K562 (cell line): ENCODE data around the gene NINL. TPM values are rescaled to one million over a fixed set of nuclear protein-coding genes. Genes with fewer than 3 reads are reported as not detected.

Source experiments
- ATAC-seq: fragments of 200-7000 bp; cut with Tn5 transposase; 3 replicates; pipeline ENCODE4 v1.9.1; 2020; ENCODE audit warnings: moderate library complexity
- BruUV-seq: library from RNA; stranded (reverse); fragments of 400-500 nt; replicated peaks from 2 replicates; lab custom pipeline; 2021; lab: Mats Ljungman, UMichigan
- CTCF ChIA-PET: fragments of 300-600 bp; formaldehyde crosslinking; extraction: SDS; loops from one replicate; lab custom pipeline; 2021; ENCODE audit warnings: low intra/inter-chr PET ratio; lab: Yijun Ruan, JAX
- POLR2A ChIA-PET: fragments of 300-600, 350-650 bp; sonication (Branson Sonifier 250); formaldehyde crosslinking; extraction: SDS; loops from one replicate; lab custom pipeline; 2021; ENCODE audit warnings: antibody characterized with exemption, inconsistent platforms; lab: Yijun Ruan, JAX
- DNase-seq, 4 experiments: peaks; one replicate each; pipeline versions ENCODE4 v3.0.0 to v3.0.0-alpha.2; 2011 to 2018; ENCODE audit warnings: low spot score in 3 of 4, mixed read lengths in 3 of 4; ENCODE audit errors: extremely low read depth in 1 of 4
- FAIRE-seq: peaks from 2 replicates; lab custom pipeline; 2011; peaks lifted over from hg19 to GRCh38; lab: Jason Lieb, UNC
- H2AFZ ChIP-seq: 2 replicates; pipeline ENCODE4 v1.6.0; 2011; ENCODE audit warnings: low read depth, low read length, control low read depth, inconsistent platforms
- H3K27ac ChIP-seq: fragments of 200-600 bp; 3 replicates; pipeline ENCODE4 v1.8.0; 2011; ENCODE audit warnings: low read depth, mild to moderate bottlenecking, control low read depth, inconsistent platforms, low read length, moderate library complexity, mixed read lengths; ENCODE audit errors: extremely low read depth
- H3K27me3 ChIP-seq, 2 experiments: fragments of 300-600 bp in 1 of 2; 2 replicates in 1 of 2; 3 replicates in 1 of 2; pipeline versions ENCODE4 v1.6.0 to v1.8.0; 2011; ENCODE audit warnings: inconsistent platforms in 2 of 2, low read length in 2 of 2, mild to moderate bottlenecking in 1 of 2, mixed read lengths in 1 of 2, moderate library complexity in 1 of 2; ENCODE audit not compliant: control insufficient read depth in 2 of 2, insufficient read depth in 2 of 2
- H3K36me3 ChIP-seq: fragments of 300-600 bp; 3 replicates; pipeline ENCODE4 v1.8.0; 2011; ENCODE audit warnings: mild to moderate bottlenecking, low read length, inconsistent platforms; ENCODE audit not compliant: control insufficient read depth, insufficient read depth
- H3K4me1 ChIP-seq, 2 experiments: fragments of 200-600 bp in 1 of 2; replicated peaks in 1 of 2; 2 replicates in 1 of 2; 3 replicates in 1 of 2; pipeline versions ENCODE4 v1.5.1 to v1.8.0; 2011; ENCODE audit warnings: inconsistent platforms in 2 of 2, low read length in 2 of 2, mild to moderate bottlenecking in 1 of 2, mixed read lengths in 1 of 2, moderate library complexity in 1 of 2; ENCODE audit not compliant: control insufficient read depth in 2 of 2, insufficient read depth in 2 of 2
- H3K4me2 ChIP-seq: 2 replicates; pipeline ENCODE4 v1.6.1; 2011; ENCODE audit warnings: low read length, control low read depth, inconsistent platforms, mixed read lengths; ENCODE audit not compliant: insufficient read depth
- H3K4me3 ChIP-seq: fragments of 200-600 bp; sonication (generic), shearing (Covaris generic); 2 replicates; pipeline ENCODE4 v1.5.1; 2016; ENCODE audit warnings: control low read depth, inconsistent platforms
- H3K79me2 ChIP-seq: fragments of 200-600 bp; 3 replicates; pipeline ENCODE4 v1.8.0; 2011; ENCODE audit warnings: low read length, inconsistent platforms; ENCODE audit not compliant: control insufficient read depth, insufficient read depth
- H3K9ac ChIP-seq, 2 experiments: 2 replicates each; pipeline versions ENCODE4 v1.6.0 to v1.6.1; 2011; ENCODE audit warnings: low read depth in 2 of 2, low read length in 2 of 2, control low read depth in 1 of 2, inconsistent platforms in 1 of 2, mild to moderate bottlenecking in 1 of 2, mixed read lengths in 1 of 2; ENCODE audit not compliant: insufficient read depth in 1 of 2
- H3K9me1 ChIP-seq: one replicate; pipeline ENCODE4 v1.6.0; 2011; ENCODE audit warnings: inconsistent platforms, mild to moderate bottlenecking, low read length, moderate library complexity; ENCODE audit not compliant: control insufficient read depth, insufficient read depth
- H3K9me3 ChIP-seq: replicated peaks from 2 replicates; pipeline ENCODE4 v1.5.1; 2011; ENCODE audit warnings: low read depth, low read length, inconsistent platforms; ENCODE audit not compliant: control insufficient read depth, insufficient read depth
- H4K20me1 ChIP-seq: replicated peaks from 2 replicates; pipeline ENCODE4 v1.6.1; 2011; ENCODE audit warnings: low read length, inconsistent platforms, mixed read lengths; ENCODE audit not compliant: control insufficient read depth, insufficient read depth
- BHLHE40 ChIP-seq: IDR thresholded peaks from 2 replicates; pipeline ENCODE4 v1.6.1; 2011; ENCODE audit warnings: low read length, improper control_type of control experiment
- BMI1 ChIP-seq: fragments of 150-350 bp; IDR thresholded peaks from 2 replicates; pipeline ENCODE4 v1.6.1; 2014; ENCODE audit warnings: low read length
- HOXB6 ChIP-seq: fragments of 250-450 bp; sonication (Bioruptor Pico); IDR thresholded peaks from 2 replicates; pipeline ENCODE4 v1.5.1; 2022; ENCODE audit warnings: mild to moderate bottlenecking, borderline replicate concordance
- PCBP2 ChIP-seq: fragments of 200-400 bp; formaldehyde crosslinking; IDR thresholded peaks from 2 replicates; pipeline ENCODE4 v1.6.1; 2018; ENCODE audit warnings: low read length, low read depth, mild to moderate bottlenecking, moderate library complexity; ENCODE audit not compliant: poor library complexity, severe bottlenecking
- POLR2AphosphoS5 ChIP-seq: IDR thresholded peaks from 2 replicates; pipeline ENCODE4 v1.6.1; 2011; ENCODE audit warnings: mild to moderate bottlenecking, low read depth, low read length, moderate library complexity; ENCODE audit not compliant: control insufficient read depth, insufficient read depth
- SP1 ChIP-seq: sonication (generic); formaldehyde crosslinking; IDR thresholded peaks from 2 replicates; pipeline ENCODE4 v1.8.1; 2022; ENCODE audit warnings: mild to moderate bottlenecking, missing genetic modification reagents
- TEAD4 ChIP-seq, 2 experiments: sonication (generic) in 1 of 2; formaldehyde crosslinking in 1 of 2; IDR thresholded peaks; 2 replicates each; pipeline versions ENCODE4 v1.6.1 to v1.8.0; 2012 to 2022; ENCODE audit warnings: borderline replicate concordance in 1 of 2, inconsistent platforms in 1 of 2, low read length in 1 of 2, mild to moderate bottlenecking in 1 of 2, missing genetic modification reagents in 1 of 2
- ZNF57 ChIP-seq: fragments of 450-650 bp; formaldehyde crosslinking; IDR thresholded peaks from 2 replicates; pipeline ENCODE4 v1.4.0; 2020; ENCODE audit warnings: mild to moderate bottlenecking, moderate library complexity
- ZNF76 ChIP-seq: fragments of 250-450 bp; sonication (Bioruptor Pico); IDR thresholded peaks from 2 replicates; pipeline ENCODE4 v1.4.0; 2020; ENCODE audit warnings: mild to moderate bottlenecking, moderate library complexity, borderline replicate concordance
- WGBS: fragments of 100-300 bp; shearing (Covaris generic); methylation state at CpG from one replicate; pipeline ENCODE4 v1.1.6; 2016; ENCODE audit warnings: low coverage, mixed read lengths; ENCODE audit not compliant: insufficient coverage; ENCODE audit errors: missing lambda C conversion rate; 5-methylcytosine and 5-hydroxymethylcytosine counted together
- in situ Hi-C: fragments of 300-500 bp; cut with MboI; formaldehyde crosslinking; loops from 4 replicates; pipeline ENCODE4 v1.15.0; 2018; ENCODE audit warnings: inconsistent platforms, mixed read lengths
- intact Hi-C: fragments of 100-400 bp; cut with micrococcal nuclease; formaldehyde crosslinking; loops from 2 replicates; pipeline ENCODE4 v1.14.2; 2022
- polyA plus RNA-seq, 8 experiments: library from polyadenylated mRNA; depleted of rRNA in 4 of 8; stranded (reverse) in 5 of 8; unstranded in 3 of 8; fragments of >200 nt; fragmentation: Nextera tagmentation in 2 of 8; fragmentation: Illumina TruSeq in 1 of 8; extraction: Ambion mirVana in 2 of 8; extraction: Trizol in 1 of 8; gene quantifications; 2 replicates each; pipeline versions ENCODE4 v1.2.1 to v1.2.3, GENCODE V29; 2011 to 2014; ENCODE audit warnings: inconsistent platforms in 1 of 8, missing spikeins in 1 of 8
- total RNA-seq, 7 experiments: library from RNA; depleted of rRNA in 6 of 7; stranded (reverse); fragments of >200 nt in 6 of 7; fragmentation: Illumina TruSeq in 2 of 7; extraction: Trizol in 2 of 7; gene quantifications; 2 replicates each; pipeline versions ENCODE4 v1.2.1 to v1.2.3, GENCODE V29; 2011 to 2021; ENCODE audit warnings: low replicate concordance in 1 of 7
- TF ChIP-seq, protein P1 (sequence below): fragments of 450-650 bp; IDR thresholded peaks from 2 replicates; pipeline ENCODE4 v1.6.1; 2018; ENCODE audit not compliant: partially characterized antibody

The NINL gene
- total and polyA plus RNA-seq, 9 of the 15 experiments (the other 6 are each of a cell fraction or from before 2014, with no cell fraction given): 0.03 to 0.22 (median 0.05) TPM; not detected in 5

DNA sequence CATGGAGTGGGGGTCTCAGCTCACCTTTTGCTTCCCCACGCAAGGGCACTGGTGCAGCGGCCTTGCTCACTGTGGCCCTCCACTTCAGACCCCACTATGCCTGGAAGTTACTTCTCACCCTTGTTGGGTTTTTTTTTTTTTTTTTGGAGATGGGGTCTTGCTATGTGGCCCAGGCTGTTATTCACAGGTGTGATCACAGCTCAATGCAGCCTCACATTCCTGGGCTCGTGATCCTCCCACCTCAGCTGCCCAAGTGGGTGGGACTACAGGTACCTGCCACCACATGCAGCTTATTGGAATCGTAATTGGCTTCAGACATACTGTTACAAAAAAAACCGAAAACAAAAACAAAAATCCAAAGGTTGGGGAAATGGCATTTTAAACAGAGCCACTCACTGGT is 32.4 kb downstream of the NINL start (continued):
- TF ChIP-seq, protein P1, sequence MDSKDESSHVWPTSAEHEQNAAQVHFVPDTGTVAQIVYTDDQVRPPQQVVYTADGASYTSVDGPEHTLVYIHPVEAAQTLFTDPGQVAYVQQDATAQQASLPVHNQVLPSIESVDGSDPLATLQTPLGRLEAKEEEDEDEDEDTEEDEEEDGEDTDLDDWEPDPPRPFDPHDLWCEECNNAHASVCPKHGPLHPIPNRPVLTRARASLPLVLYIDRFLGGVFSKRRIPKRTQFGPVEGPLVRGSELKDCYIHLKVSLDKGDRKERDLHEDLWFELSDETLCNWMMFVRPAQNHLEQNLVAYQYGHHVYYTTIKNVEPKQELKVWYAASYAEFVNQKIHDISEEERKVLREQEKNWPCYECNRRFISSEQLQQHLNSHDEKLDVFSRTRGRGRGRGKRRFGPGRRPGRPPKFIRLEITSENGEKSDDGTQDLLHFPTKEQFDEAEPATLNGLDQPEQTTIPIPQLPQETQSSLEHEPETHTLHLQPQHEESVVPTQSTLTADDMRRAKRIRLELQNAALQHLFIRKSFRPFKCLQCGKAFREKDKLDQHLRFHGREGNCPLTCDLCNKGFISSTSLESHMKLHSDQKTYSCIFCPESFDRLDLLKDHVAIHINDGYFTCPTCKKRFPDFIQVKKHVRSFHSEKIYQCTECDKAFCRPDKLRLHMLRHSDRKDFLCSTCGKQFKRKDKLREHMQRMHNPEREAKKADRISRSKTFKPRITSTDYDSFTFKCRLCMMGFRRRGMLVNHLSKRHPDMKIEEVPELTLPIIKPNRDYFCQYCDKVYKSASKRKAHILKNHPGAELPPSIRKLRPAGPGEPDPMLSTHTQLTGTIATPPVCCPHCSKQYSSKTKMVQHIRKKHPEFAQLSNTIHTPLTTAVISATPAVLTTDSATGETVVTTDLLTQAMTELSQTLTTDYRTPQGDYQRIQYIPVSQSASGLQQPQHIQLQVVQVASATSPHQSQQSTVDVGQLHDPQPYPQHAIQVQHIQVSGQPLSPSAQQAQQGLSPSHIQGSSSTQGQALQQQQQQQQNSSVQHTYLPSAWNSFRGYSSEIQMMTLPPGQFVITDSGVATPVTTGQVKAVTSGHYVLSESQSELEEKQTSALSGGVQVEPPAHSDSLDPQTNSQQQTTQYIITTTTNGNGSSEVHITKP: no peak

- no peaks in the 10 kb centered on the region for H4K20me1 ChIP-seq
- H3K9me1 ChIP-seq: no peaks in the 10 kb centered on the region
- H3K4me2 ChIP-seq: no peak overlapping the region
- H3K4me3 ChIP-seq: no peak overlapping the region
- no TSS peak for BruUV-seq
- WGBS: 0% methylated on average over 6 of the region's 6 CpGs
- peaks cover 0 to 15% of the 10 kb centered on the region in 2 experiments; a peak in 2 of 5 replicates for H3K4me1 ChIP-seq
- H3K27ac ChIP-seq: no peak overlapping the region
- H3K9me3 ChIP-seq: no peaks in the 10 kb centered on the region
- H3K27me3 ChIP-seq: no peaks in the 10 kb centered on the region; a peak in 1 of 5 replicates
- intact Hi-C loops (no loop called here), in situ Hi-C loops (no loop called here)
- POLR2A ChIA-PET: no interaction called here
- CTCF ChIA-PET: no interaction called here
- no peak overlapping the region for H3K9ac ChIP-seq
- no peaks in the 10 kb centered on the region for H3K79me2 ChIP-seq
- FAIRE-seq: no peak
- no peak for ATAC-seq
- H3K36me3 ChIP-seq: no peaks in the 10 kb centered on the region
- no peak overlapping the region for H2AFZ ChIP-seq
- DNase-seq: no peak
- TF ChIP-seq ZNF76 (no peak), HOXB6 (CRISPR knock-in tag) (no peak), PCBP2 (no peak), POLR2AphosphoS5 (no peak), ZNF57 (CRISPR knock-in tag) (no peak), SP1 (no peak), BMI1 (no peak), TEAD4 (IDR thresholded peaks at IDR 0.05; ENCODE audit: low read length) (no peak), TEAD4 (CRISPR knock-in tag; IDR thresholded peaks at IDR 0.05; ENCODE audit: borderline replicate concordance) (no peak), BHLHE40 (no peak)
Measured at GRCh38 chr20:25551413-25552215, 33.7 kb downstream of the NINL start.
